Omental fat pad (tissue), 4 donors: ENCODE data around the gene FAM124A. TPM values are rescaled to one million over a fixed set of nuclear protein-coding genes. Genes with fewer than 3 reads are reported as not detected.

Source experiments
- ATAC-seq: fragments of 150-250 bp; one replicate; pipeline ENCODE4 v1.9.1; 2016; ENCODE audit warnings: mild to moderate bottlenecking, moderate library complexity; ENCODE audit not compliant: low FRiP score
- DNase-seq: peaks from one replicate; pipeline ENCODE4 v3.0.0-alpha.2; 2019; ENCODE audit warnings: low spot score
- CTCF ChIP-seq, 3 donors: fragments of 450-650 bp; IDR thresholded peaks; one replicate each; pipeline ENCODE4 v1.5.1; 2016 to 2017; ENCODE audit warnings: antibody characterized with exemption in 3 of 3, mild to moderate bottlenecking in 3 of 3, moderate library complexity in 2 of 3
- total RNA-seq, 4 donors: library from RNA; depleted of rRNA; stranded (reverse); fragments of >200 nt; gene quantifications; one replicate each; pipeline ENCODE4 v1.1.0, GENCODE V29; 2016

The FAM124A gene
- total RNA-seq, 4 donors from 2014 or later, result 8.2 to 19.2 (median 13.2) TPM

GRCh38 chr13:51180853-51181511 is 41.2 kb upstream of the FAM124A start:
- DNase-seq, result no peak
- ATAC-seq, result no peak
- no peak for TF ChIP-seq CTCF (IDR thresholded peaks at IDR 0.05)

- no peak for TF ChIP-seq CTCF (IDR thresholded peaks at IDR 0.05)
- no peak for ATAC-seq
- DNase-seq, result no peak
Measured at GRCh38 chr13:51181786-51182383, 40.3 kb upstream of the FAM124A start.

- ATAC-seq, result no peak
- no peak for TF ChIP-seq CTCF (IDR thresholded peaks at IDR 0.05)
Measured at GRCh38 chr13:51191743-51192142, 30.5 kb upstream of the FAM124A start.

GRCh38 chr13:51192348-51192747 is 29.9 kb upstream of the FAM124A start:
- ATAC-seq, result no peak
- no peak for TF ChIP-seq CTCF (IDR thresholded peaks at IDR 0.05)
- DNase-seq, result no peak

More at GRCh38 chr13:51191743-51192142, 30.5 kb upstream of the FAM124A start:
- DNase-seq, result no peak

GRCh38 chr13:51193387-51193786 is 28.8 kb upstream of the FAM124A start:
- no peak for ATAC-seq
- DNase-seq, result no peak
- no peak for TF ChIP-seq CTCF (IDR thresholded peaks at IDR 0.05)

- DNase-seq (no peak), ATAC-seq (no peak)
- no peak for TF ChIP-seq CTCF (IDR thresholded peaks at IDR 0.05)
Measured at GRCh38 chr13:51194942-51195341, 27.3 kb upstream of the FAM124A start.

GRCh38 chr13:51201886-51202285 is 20.3 kb upstream of the FAM124A start:
- no peak for TF ChIP-seq CTCF (IDR thresholded peaks at IDR 0.05)
- no peak for ATAC-seq
- no peak for DNase-seq
